GM10266 (cell line): ENCODE measurements around the gene PLIN4.

Experiments
- DNase-seq: peaks from one replicate; pipeline ENCODE4 v3.0.0; 2012; ENCODE audit errors: extremely low spot score
- CTCF ChIP-seq: IDR thresholded peaks from 2 replicates; pipeline ENCODE4 v1.5.1; 2012; ENCODE audit warnings: mild to moderate bottlenecking, low read depth; ENCODE audit not compliant: control insufficient read depth, insufficient read depth; ENCODE audit errors: missing control alignments

The PLIN4 gene

GRCh38 chr19:4553092-4553695 lies 34.9 kb upstream of the PLIN4 start:
- no peak for TF ChIP-seq CTCF
- no peak for DNase-seq

GRCh38 chr19:4552525-4552819 lies 34.2 kb upstream of the PLIN4 start:
- DNase-seq, result no peak
- TF ChIP-seq CTCF, result no peak

- no peak for DNase-seq
- TF ChIP-seq CTCF, result no peak
Measured at GRCh38 chr19:4550479-4551050, 32.3 kb upstream of the PLIN4 start.

GRCh38 chr19:4550018-4550417 lies 31.7 kb upstream of the PLIN4 start:
- DNase-seq, result no peak
- no peak for TF ChIP-seq CTCF

- no peak for DNase-seq
- TF ChIP-seq CTCF, result no peak
Measured at GRCh38 chr19:4548238-4548584, 29.9 kb upstream of the PLIN4 start.

GRCh38 chr19:4547303-4548237 lies 29.3 kb upstream of the PLIN4 start:
- no peak for DNase-seq
- peak; percentile 41 for TF ChIP-seq CTCF
